Umbilical cord (tissue), 2 donors: ENCODE results near the gene HEY2. TPM values are rescaled to one million over a fixed set of nuclear protein-coding genes. Genes with fewer than 3 reads are reported as not detected.
"Not testable (repeated sequence)": the region's sequence is repeated elsewhere in the genome, so short reads cannot be mapped to it uniquely, and the experiment has no call there.

ENCODE experiments used
- DNase-seq: peaks from one replicate; pipeline ENCODE4 v3.0.0-alpha.2; 2015; ENCODE audit warnings: low spot score
- total RNA-seq: library from RNA; depleted of rRNA; stranded (reverse); fragments of >200 nt; gene quantifications from one replicate; pipeline ENCODE4 v1.2.3, GENCODE V29; 2014; ENCODE audit warnings: low replicate concordance; ENCODE audit not compliant: insufficient read depth

The HEY2 gene
- total RNA-seq: 37.6 TPM

- DNase-seq: peak; percentile 96
Measured at GRCh38 chr6:125749173-125749864, at the start of gene HEY2. Gene HEY2 (plus strand): TSS chr6:125749632. CDS start chr6:125749777, 145 bp downstream.

DNA sequence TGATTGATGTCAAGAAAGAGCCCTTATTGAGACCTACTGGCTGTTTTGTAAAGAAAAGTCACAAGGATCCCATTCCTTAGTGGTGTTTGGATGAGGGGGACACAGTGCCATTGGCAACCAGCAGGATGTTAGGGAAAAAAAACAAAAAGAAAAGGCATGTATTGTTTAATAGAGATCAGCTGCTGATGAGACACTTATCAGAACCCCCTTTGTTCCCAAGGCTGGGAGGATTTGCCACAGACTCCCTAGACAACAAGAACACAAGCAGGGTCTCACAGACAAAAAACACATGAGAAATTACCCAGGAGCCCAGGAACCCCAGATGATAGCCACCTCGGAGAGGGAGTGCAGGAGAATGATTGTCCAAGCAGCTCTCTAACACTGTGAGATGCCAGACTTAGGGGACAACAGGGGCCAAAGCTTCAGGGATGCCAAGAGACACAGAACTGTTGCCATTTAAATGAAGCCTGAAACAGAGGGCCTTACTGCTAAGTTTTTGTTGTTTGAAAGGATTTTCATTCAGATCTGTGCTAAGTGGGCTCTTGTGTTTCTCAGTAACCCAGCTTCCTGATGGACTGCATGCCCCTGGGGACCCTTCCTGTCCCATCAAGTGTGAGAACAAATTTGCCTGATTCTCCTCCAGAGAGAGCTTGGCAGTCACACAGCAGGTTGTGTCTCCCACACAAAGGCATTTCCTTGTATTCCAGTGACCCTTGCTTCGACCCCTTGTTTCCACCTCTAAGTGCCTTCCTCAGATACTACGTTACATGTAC is 48.7 kb upstream of the HEY2 start:
- no peak for DNase-seq

DNA sequence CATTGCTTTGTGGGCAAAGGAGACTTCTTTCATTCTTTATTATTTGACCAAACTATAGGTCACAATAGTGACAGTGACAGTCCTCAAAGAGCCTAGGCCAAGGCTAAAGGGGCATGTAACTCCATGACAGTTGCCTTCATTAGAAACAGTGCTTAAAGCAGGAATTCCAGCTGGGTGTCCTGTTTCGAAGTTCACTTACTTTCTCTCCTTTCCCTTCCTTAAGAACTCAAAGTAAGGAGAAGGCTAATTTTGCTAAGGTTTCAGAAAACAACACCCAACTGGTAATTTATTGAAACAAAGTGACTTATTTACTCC is 48.1 kb upstream of the HEY2 start:
- DNase-seq: no peak

- DNase-seq: not testable (repeated sequence)
Measured at GRCh38 chr6:125703882-125704281, 45.5 kb upstream of the HEY2 start.

GRCh38 chr6:125707615-125708243 is 41.7 kb upstream of the HEY2 start:
- no peak for DNase-seq

- DNase-seq: no peak
Measured at GRCh38 chr6:125711013-125711675, 38.3 kb upstream of the HEY2 start.

GRCh38 chr6:125714441-125715090 is 34.9 kb upstream of the HEY2 start:
- DNase-seq: no peak

- no peak for DNase-seq
Measured at GRCh38 chr6:125717120-125717731, 32.2 kb upstream of the HEY2 start.

DNA sequence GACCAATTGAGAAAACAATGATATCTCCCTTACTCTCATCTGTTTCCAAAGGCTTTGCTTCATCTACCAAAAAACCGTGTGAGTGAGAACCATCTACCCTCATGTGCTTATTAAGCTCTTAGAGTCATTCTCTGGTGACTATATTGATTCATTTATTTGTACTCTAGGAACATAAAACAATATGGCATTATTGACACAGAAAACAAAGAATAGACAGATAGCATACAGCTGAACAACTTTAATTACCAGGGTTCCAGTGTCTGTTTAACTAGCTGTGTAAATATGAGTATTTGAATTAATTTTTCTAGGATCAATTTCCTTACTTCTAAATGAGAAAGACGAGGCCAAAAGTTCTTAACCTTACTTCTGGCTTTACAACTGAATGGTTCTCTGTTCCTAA is 31.3 kb upstream of the HEY2 start:
- no peak for DNase-seq

GRCh38 chr6:125722886-125723285 is 26.5 kb upstream of the HEY2 start:
- no peak for DNase-seq

DNA sequence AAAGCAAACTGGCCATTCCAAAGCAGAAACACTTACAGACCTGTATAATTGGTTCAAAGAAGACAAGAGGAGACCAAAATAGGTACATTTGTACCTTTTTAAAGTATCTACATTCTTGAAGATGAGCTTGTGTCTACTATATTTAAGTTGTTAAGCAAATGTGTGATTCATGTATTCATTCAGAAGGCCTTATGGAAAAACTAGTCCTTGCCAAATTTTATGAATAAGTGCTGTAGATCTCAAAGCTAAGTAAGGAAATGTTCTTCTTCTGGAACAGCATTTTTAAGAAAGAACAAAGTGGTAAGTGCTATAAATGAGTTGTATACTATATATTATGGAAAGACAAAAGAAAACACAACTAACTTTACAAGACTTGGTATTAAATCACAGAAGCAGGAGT is 22.2 kb upstream of the HEY2 start:
- no peak for DNase-seq

- DNase-seq: no peak
Measured at GRCh38 chr6:125728739-125729138, 20.7 kb upstream of the HEY2 start.

DNA sequence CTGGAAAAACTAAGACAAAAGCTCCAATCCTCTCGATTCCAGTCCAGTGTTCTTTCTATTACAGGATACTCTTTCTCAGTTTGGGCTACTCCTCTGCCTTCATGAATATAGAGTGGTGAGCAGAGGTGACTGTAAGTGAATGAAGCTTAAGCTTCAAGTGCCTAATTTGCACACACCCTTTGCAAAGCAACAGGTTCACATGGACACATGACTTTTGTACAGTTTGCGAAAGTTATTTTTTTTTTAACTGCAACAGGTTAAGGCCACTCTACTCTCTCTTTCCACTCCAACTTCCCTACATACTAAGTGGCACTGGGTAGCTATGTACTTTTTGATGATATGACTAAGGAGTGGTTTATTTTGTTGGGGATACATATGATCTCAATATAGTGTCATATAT is 19.4 kb upstream of the HEY2 start:
- no peak for DNase-seq

DNA sequence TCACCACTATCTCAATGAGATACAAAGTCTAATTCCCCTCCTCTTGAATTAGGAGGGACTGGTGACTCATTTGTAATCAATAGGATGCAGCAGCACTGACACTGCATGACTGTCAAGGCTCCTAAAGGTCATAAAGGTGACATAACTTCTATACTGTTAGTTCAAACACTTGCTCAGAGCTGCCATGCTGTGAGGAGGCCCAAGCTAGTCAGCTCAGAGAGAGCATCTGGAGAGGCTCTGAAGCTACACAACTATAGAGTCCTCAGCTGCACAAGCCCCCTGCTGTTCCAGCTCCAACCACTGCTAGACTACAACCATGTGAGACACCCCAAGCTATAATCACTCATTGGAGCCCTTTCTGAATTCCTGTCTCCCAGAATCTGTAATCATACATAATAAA is 17.0 kb upstream of the HEY2 start:
- no peak for DNase-seq

GRCh38 chr6:125733516-125734300 is 15.7 kb upstream of the HEY2 start:
- no peak for DNase-seq

DNA sequence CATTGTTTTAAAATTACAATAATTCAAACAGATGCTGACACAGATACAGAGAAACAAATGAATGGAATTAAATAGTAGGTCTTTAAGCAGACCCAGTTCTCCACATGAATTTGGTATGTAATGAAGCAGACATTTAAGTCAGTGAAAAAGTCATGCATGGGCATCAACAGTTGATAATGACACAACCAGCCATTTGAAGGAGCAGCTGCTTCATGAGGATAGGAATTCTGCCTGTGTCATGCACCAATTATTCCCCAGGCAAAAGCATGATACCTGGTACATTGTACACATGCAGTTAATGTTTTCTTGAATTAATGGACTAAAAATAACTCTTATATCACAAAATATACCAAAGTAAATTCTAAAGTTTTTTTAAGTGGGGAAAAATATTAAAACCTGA is 11.2 kb upstream of the HEY2 start:
- DNase-seq: no peak

GRCh38 chr6:125739364-125739763 is 10.1 kb upstream of the HEY2 start:
- DNase-seq: no peak

DNA sequence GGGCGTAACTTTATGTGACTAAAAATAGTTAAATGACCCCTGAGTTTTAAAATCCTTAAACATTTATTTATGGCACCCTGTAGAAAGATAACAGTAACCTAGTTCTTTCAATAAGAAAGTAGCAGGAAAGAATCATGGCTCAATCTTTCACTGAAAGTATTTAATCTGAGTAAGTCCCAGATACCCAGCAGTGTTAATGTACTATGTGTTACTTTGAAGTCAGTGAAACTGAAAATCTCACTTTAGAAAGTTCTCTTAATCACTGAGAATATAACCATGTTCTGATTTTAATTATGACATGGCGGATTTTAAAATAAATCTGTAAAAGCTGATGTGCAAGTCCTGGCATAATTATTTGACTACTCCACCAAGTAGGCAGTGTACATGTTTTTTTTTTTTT is 8.1 kb upstream of the HEY2 start:
- no peak for DNase-seq

- no peak for DNase-seq
Measured at GRCh38 chr6:125742024-125742423, 7.4 kb upstream of the HEY2 start.

DNA sequence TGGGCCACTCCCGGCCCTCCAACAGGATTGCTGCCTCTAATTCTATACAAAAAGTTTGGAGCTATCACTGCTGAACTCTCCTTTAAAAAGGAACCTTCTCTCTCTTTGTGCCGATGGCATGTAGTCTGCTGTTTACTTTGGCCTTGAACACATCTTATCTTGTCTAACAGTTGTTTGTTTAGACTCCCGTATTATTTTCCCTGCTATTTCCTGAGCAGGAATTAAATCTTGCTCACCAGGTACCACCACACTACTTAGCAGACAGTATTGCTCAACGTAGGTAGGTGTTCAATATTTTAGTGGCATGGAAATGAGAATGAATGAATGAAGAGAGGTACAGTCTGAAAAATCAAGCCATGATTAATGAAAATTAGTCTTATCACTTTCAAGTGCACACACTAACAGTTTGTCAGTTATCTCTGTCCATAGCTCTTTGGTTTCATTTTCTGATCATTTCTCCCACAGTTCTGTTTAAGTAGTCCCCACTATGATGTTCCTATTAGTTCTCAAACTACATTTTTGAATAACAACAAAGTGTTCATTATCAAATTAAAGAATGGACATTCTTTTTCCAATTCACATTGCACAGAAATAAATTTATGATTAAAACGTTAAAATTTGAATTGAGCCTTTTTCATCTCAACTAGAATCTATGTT is 6.8 kb upstream of the HEY2 start:
- DNase-seq: no peak
